Calu3 (cell line): ENCODE data around the gene ZNF532. TPM values are rescaled to one million over a fixed set of nuclear protein-coding genes. Genes with fewer than 3 reads are reported as not detected.

Experiments
- BruUV-seq: library from RNA; stranded (reverse); fragments of 400-500 nt; replicated peaks from 2 replicates; lab custom pipeline; 2021; lab: Mats Ljungman, UMichigan
- CTCF ChIA-PET: fragments of 300-600 bp; sonication (Branson Sonifier 250); formaldehyde crosslinking; loops from one replicate; lab custom pipeline; 2022; ENCODE audit warnings: antibody characterized with exemption; lab: Charles Lee
- DNase-seq: peaks from one replicate; pipeline ENCODE4 v3.0.0; 2022
- H3K27ac Mint-ChIP-seq: one replicate; pipeline ENCODE4 v1.8.0; 2022; ENCODE audit warnings: mixed read lengths; ENCODE audit not compliant: unreplicated experiment
- H3K27me3 Mint-ChIP-seq: one replicate; pipeline ENCODE4 v1.8.0; 2022; ENCODE audit warnings: mixed read lengths; ENCODE audit not compliant: unreplicated experiment
- H3K36me3 Mint-ChIP-seq: one replicate; pipeline ENCODE4 v1.8.0; 2022; ENCODE audit warnings: mild to moderate bottlenecking, moderate library complexity, mixed read lengths; ENCODE audit not compliant: insufficient read depth, unreplicated experiment
- H3K4me1 Mint-ChIP-seq: one replicate; pipeline ENCODE4 v1.8.0; 2022; ENCODE audit warnings: mild to moderate bottlenecking, low read depth, mixed read lengths; ENCODE audit not compliant: unreplicated experiment
- H3K4me3 Mint-ChIP-seq: one replicate; pipeline ENCODE4 v1.8.0; 2022; ENCODE audit warnings: mild to moderate bottlenecking, low read depth, moderate library complexity, mixed read lengths; ENCODE audit not compliant: unreplicated experiment
- H3K9me3 Mint-ChIP-seq: one replicate; pipeline ENCODE4 v1.8.0; 2022; ENCODE audit warnings: low read depth, mixed read lengths; ENCODE audit not compliant: unreplicated experiment
- intact Hi-C: fragments of 100-400 bp; cut with micrococcal nuclease; formaldehyde crosslinking; loops from one replicate; pipeline ENCODE4 v1.10.0; 2022; ENCODE audit not compliant: unreplicated experiment
- total RNA-seq: library from RNA; stranded (reverse); gene quantifications from 2 replicates; pipeline ENCODE4 v1.2.3, GENCODE V29; 2022
- TF ChIP-seq, protein P1 (sequence below): fragments of 200-600 bp; IDR thresholded peaks from one replicate; pipeline ENCODE4 v1.8.0; 2022; ENCODE audit warnings: antibody characterized with exemption; ENCODE audit not compliant: unreplicated experiment

Gene ZNF532
- total RNA-seq, 1 experiment from 2014 or later = 150 TPM

DNA sequence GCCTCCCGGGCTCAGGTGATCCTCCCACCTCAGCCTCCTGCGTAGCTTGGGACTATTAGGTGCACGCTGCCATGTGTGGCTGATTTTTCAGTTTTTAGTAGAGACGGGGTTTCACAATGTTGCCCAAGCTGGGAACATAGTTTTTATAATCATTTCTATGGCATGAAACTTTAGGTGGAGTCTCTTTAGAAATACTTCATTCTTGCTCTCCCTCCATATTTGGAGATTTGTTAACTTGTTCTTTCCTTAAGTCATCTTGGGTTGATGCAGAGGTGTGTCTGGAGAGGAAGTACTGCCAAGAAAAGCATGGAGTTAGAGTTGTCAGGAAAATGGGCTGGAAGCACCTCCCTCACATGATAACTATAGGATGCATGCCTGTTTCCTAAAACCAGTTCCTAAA is 17.4 kb downstream of the ZNF532 start:
- no TSS peak for BruUV-seq
- CTCF ChIA-PET = no interaction called here
- H3K36me3 Mint-ChIP-seq = peaks cover 55% of the 10 kb centered on the region

GRCh38 chr18:58882686-58883085 is 18.0 kb downstream of the ZNF532 start:
- no peak overlapping the region for H3K27ac Mint-ChIP-seq
- no peak for DNase-seq
- H3K4me1 Mint-ChIP-seq = peaks cover 23% of the 10 kb centered on the region
- BruUV-seq = no TSS peak
- peaks cover 52% of the 10 kb centered on the region for H3K36me3 Mint-ChIP-seq
- CTCF ChIA-PET = no interaction called here
- no peak overlapping the region for H3K4me3 Mint-ChIP-seq
- H3K9me3 Mint-ChIP-seq = no peaks in the 10 kb centered on the region
- H3K27me3 Mint-ChIP-seq = no peaks in the 10 kb centered on the region
- intact Hi-C loops = no loop called here
- TF ChIP-seq, protein P1, sequence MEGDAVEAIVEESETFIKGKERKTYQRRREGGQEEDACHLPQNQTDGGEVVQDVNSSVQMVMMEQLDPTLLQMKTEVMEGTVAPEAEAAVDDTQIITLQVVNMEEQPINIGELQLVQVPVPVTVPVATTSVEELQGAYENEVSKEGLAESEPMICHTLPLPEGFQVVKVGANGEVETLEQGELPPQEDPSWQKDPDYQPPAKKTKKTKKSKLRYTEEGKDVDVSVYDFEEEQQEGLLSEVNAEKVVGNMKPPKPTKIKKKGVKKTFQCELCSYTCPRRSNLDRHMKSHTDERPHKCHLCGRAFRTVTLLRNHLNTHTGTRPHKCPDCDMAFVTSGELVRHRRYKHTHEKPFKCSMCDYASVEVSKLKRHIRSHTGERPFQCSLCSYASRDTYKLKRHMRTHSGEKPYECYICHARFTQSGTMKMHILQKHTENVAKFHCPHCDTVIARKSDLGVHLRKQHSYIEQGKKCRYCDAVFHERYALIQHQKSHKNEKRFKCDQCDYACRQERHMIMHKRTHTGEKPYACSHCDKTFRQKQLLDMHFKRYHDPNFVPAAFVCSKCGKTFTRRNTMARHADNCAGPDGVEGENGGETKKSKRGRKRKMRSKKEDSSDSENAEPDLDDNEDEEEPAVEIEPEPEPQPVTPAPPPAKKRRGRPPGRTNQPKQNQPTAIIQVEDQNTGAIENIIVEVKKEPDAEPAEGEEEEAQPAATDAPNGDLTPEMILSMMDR = no peak

More for the DNA sequence above, 17.4 kb downstream of the ZNF532 start:
- Mint-ChIP-seq H3K9me3 (no peaks in the 10 kb centered on the region), H3K4me3 (no peak overlapping the region), H3K4me1 (peaks cover 30% of the 10 kb centered on the region), H3K27me3 (no peaks in the 10 kb centered on the region), H3K27ac (no peak overlapping the region)
- TF ChIP-seq, protein P1 = no peak
- intact Hi-C loops = no loop called here
- DNase-seq = no peak

GRCh38 chr18:58884680-58885079 is 20.0 kb downstream of the ZNF532 start:
- no peaks in the 10 kb centered on the region for H3K9me3 Mint-ChIP-seq
- H3K4me3 Mint-ChIP-seq = no peak overlapping the region
- intact Hi-C loops = no loop called here
- no TSS peak for BruUV-seq
- H3K4me1 Mint-ChIP-seq = peaks cover 21% of the 10 kb centered on the region
- no peaks in the 10 kb centered on the region for H3K27me3 Mint-ChIP-seq
- DNase-seq = no peak
- CTCF ChIA-PET = interaction anchor here (0.6 kb wide), 1 partner anchor 37 kb away, joined by 5 read pairs; no protein-coding TSS in a partner anchor
- TF ChIP-seq, protein P1 = no peak
- peaks cover 41% of the 10 kb centered on the region for H3K36me3 Mint-ChIP-seq
- no peak overlapping the region for H3K27ac Mint-ChIP-seq

- Mint-ChIP-seq H3K4me3 (no peak overlapping the region), H3K4me1 (peaks cover 15% of the 10 kb centered on the region), H3K27ac (no peak overlapping the region), H3K27me3 (no peaks in the 10 kb centered on the region), H3K36me3 (peaks cover 51% of the 10 kb centered on the region), H3K9me3 (no peaks in the 10 kb centered on the region)
- intact Hi-C loops = no loop called here
- no TSS peak for BruUV-seq
- CTCF ChIA-PET = no interaction called here
- TF ChIP-seq, protein P1 = no peak
- DNase-seq = no peak
Observed at GRCh38 chr18:58886431-58886830, 21.8 kb downstream of the ZNF532 start.
